HUES64 (cell line): ENCODE measurements around the gene XCR1.
"Not testable (repeated sequence)": the region's sequence is repeated elsewhere in the genome, so short reads cannot be mapped to it uniquely, and the experiment has no call there.

Experiments
- H3K27ac ChIP-seq: 2 replicates; pipeline ENCODE4 v1.7.0; 2013; ENCODE audit warnings: low read depth, low read length, inconsistent platforms
- H3K27me3 ChIP-seq: 2 replicates; pipeline ENCODE4 v1.6.1; 2013; ENCODE audit warnings: mild to moderate bottlenecking, low read length; ENCODE audit not compliant: insufficient read depth
- H3K36me3 ChIP-seq: 2 replicates; pipeline ENCODE4 v1.6.1; 2013; ENCODE audit warnings: mild to moderate bottlenecking, low read length; ENCODE audit not compliant: insufficient read depth
- H3K4me1 ChIP-seq: 2 replicates; pipeline ENCODE4 v1.6.1; 2013; ENCODE audit warnings: mild to moderate bottlenecking, low read length, moderate library complexity; ENCODE audit not compliant: insufficient read depth
- H3K4me3 ChIP-seq: 2 replicates; pipeline ENCODE4 v1.5.1; 2013; ENCODE audit warnings: mild to moderate bottlenecking, low read length, moderate library complexity
- H3K9ac ChIP-seq: 2 replicates; pipeline ENCODE4 v1.6.1; 2013; ENCODE audit warnings: mild to moderate bottlenecking, low read depth, low read length
- H3K9me3 ChIP-seq: 2 replicates; pipeline ENCODE4 v1.6.1; 2013; ENCODE audit warnings: low read depth, low read length; ENCODE audit not compliant: insufficient read depth
- WGBS: fragments of 150-250, 120-280 bp; methylation state at CpG from one replicate; pipeline ENCODE4 v1.1.7; 2013; ENCODE audit warnings: missing lambda C conversion rate; 5-methylcytosine and 5-hydroxymethylcytosine counted together

The XCR1 gene

GRCh38 chr3:45997942-45998341 lies 29.3 kb downstream of the XCR1 start:
- Histone ChIP-seq H3K9ac (no peak overlapping the region), H3K9me3 (no peaks in the 10 kb centered on the region), H3K4me1 (peaks cover 11% of the 10 kb centered on the region), H3K27ac (no peak overlapping the region), H3K27me3 (peaks cover 6% of the 10 kb centered on the region), H3K36me3 (no peaks in the 10 kb centered on the region), H3K4me3 (no peak overlapping the region)
- no CpG with 5 or more reads among the region's 2 CpGs for WGBS

DNA sequence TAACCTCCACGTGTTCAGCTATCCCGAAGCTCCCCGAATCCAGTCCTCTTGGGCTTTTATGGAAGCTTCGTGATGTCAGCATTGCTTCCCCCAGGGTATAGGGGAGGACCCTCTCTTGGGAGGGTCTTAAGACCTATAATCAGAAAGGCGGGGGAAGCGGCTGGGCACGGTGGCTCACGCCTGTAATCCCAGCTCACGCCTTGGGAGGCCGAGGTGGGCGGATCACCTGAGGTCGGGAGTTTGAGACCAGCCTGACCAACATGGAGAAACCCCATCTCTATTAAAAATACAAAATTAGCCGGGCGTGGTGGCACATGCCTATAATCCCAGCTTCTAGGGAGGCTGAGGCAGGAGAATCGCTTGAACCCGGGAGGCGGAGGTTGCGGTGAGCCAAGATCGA lies 29.8 kb downstream of the XCR1 start:
- H3K9me3 ChIP-seq, H3K36me3 ChIP-seq, H3K9ac ChIP-seq, H3K4me3 ChIP-seq, H3K27me3 ChIP-seq, H3K27ac ChIP-seq: not testable (repeated sequence)
- H3K4me1 ChIP-seq = peaks cover 16% of the 10 kb centered on the region
- WGBS = 93% methylated on average over 19 of the region's 19 CpGs

- Histone ChIP-seq H3K4me1 (peaks cover 24% of the 10 kb centered on the region), H3K9me3 (no peaks in the 10 kb centered on the region)
Observed at GRCh38 chr3:45995236-45996192, 31.8 kb downstream of the XCR1 start, which contains the start of gene FYCO1. Gene FYCO1 (minus strand): TSS chr3:45995824. CDS start chr3:45984910, 10,914 bp downstream.

GRCh38 chr3:45994419-45995235 lies 32.7 kb downstream of the XCR1 start:
- no peaks in the 10 kb centered on the region for H3K9me3 ChIP-seq
- 11% methylated on average over 15 of the region's 16 CpGs for WGBS
- no peak overlapping the region for H3K27ac ChIP-seq
- H3K36me3 ChIP-seq = no peaks in the 10 kb centered on the region
- H3K9ac ChIP-seq = peak overlapping the region; percentile 75
- H3K4me3 ChIP-seq = peak overlapping the region; percentile 91
- H3K27me3 ChIP-seq = peaks cover 6% of the 10 kb centered on the region
- H3K4me1 ChIP-seq = peaks cover 24% of the 10 kb centered on the region

More at GRCh38 chr3:45995236-45996192, 31.8 kb downstream of the XCR1 start, which contains the start of gene FYCO1:
- WGBS = 3% methylated on average over 67 of the region's 67 CpGs
- Histone ChIP-seq H3K9ac (peak within 1 kb of the TSS; percentile 75), H3K4me3 (peak within 1 kb of the TSS; percentile 91), H3K27me3 (peaks cover 6% of the 10 kb centered on the region), H3K27ac (no peak within 1 kb of the TSS), H3K36me3 (no peaks in the 10 kb centered on the region)

DNA sequence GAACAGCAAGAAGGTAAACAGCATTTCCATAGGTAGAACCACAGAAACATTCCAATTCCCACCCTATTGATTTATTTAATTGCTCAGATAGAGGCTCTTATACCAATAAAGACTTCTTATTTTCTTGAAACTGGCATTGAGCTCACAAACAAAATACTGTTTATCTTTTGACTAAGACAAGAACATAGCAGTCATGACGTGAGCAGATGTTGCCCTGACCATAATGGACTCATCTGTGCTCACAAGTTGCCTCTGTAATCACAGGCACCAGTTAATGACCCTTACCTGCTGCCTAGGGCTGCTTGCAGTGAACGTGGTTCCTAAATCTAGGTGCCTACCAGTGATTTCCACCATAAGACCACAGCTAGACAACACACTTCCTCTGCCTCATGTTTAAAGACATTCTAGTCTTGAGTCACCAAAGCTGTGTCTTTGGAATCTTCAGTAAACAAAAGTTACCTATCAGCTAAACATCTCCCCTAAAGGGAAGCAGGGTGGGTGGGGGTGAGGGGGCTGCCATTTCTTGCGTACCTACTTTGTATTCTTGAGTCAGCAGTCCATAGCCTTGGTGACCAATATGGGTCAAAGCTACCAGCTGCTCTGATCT lies 33.8 kb downstream of the XCR1 start:
- no peaks in the 10 kb centered on the region for H3K36me3 ChIP-seq
- H3K9me3 ChIP-seq = no peaks in the 10 kb centered on the region
- H3K9ac ChIP-seq = no peak overlapping the region
- peaks cover 29% of the 10 kb centered on the region for H3K4me1 ChIP-seq
- peaks cover 6% of the 10 kb centered on the region for H3K27me3 ChIP-seq
- 95% methylated on average over 3 of the region's 3 CpGs for WGBS
- no peak overlapping the region for H3K27ac ChIP-seq
- no peak overlapping the region for H3K4me3 ChIP-seq

GRCh38 chr3:45992821-45993221 lies 34.5 kb downstream of the XCR1 start:
- no peak overlapping the region for H3K4me3 ChIP-seq
- no peak overlapping the region for H3K9ac ChIP-seq
- no peak overlapping the region for H3K27ac ChIP-seq
- H3K4me1 ChIP-seq = peaks cover 29% of the 10 kb centered on the region
- 60% methylated on average over 2 of the region's 2 CpGs for WGBS
- H3K27me3 ChIP-seq = peaks cover 6% of the 10 kb centered on the region
- H3K9me3 ChIP-seq = no peaks in the 10 kb centered on the region
- H3K36me3 ChIP-seq = no peaks in the 10 kb centered on the region

DNA sequence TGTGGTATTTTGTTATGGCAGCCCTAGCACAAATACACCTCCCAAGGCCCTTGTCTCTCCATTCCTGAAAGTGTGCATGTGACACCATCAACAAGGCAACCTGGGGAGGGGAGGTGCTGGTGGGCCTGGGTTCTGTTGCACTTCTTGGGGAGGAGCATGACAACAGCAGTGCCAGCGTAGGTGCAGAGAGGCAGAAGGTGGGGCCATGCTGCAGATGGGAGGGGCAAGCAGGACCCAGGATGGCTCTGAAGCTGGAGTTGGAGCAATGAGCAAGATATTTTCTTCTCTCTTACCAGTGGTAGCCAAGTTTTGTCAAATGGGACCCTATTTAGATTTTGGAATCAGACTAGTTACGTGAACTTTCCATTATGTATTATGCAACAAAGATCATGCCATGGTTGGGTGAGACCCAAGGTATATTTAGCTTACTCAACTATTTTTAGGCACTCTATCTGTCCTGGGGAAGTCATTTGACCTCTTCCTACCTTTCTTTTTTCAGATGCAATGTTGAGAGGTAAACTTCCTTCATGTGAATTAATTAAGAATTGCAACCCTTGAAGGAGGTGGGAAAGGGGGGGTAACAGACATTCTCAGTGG lies 35.1 kb downstream of the XCR1 start:
- H3K27me3 ChIP-seq = peaks cover 6% of the 10 kb centered on the region
- no peak overlapping the region for H3K27ac ChIP-seq
- no peak overlapping the region for H3K9ac ChIP-seq
- H3K4me3 ChIP-seq = no peak overlapping the region
- H3K9me3 ChIP-seq = no peaks in the 10 kb centered on the region
- no peaks in the 10 kb centered on the region for H3K36me3 ChIP-seq
- peaks cover 29% of the 10 kb centered on the region for H3K4me1 ChIP-seq
- 89% methylated on average over 2 of the region's 2 CpGs for WGBS

- H3K27me3 ChIP-seq = peaks cover 4% of the 10 kb centered on the region
- no peaks in the 10 kb centered on the region for H3K36me3 ChIP-seq
- H3K4me1 ChIP-seq = peaks cover 29% of the 10 kb centered on the region
- no peaks in the 10 kb centered on the region for H3K9me3 ChIP-seq
- no peak overlapping the region for H3K4me3 ChIP-seq
- no peak overlapping the region for H3K27ac ChIP-seq
- 97% methylated on average over 6 of the region's 6 CpGs for WGBS
- no peak overlapping the region for H3K9ac ChIP-seq
Observed at GRCh38 chr3:45991341-45991740, 35.9 kb downstream of the XCR1 start.

DNA sequence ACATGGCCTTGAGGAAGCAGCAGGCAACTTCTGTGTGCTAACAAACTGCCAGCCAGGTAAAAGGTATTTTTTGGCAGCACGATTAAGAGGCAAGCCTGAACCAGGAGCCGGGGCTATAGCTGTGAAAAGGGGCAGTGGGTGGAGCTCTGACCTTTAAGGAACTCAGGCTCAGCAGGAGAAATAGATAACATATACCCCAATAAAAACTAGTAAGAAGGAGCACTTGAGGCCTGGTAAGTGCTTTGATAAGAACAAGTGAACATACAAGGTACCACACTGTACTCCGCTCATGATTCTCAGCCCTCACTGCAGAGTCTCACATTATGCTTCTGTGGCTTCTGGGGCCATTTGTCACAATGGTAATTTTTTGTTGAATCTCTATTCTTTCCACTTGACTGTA lies 37.1 kb downstream of the XCR1 start:
- peaks cover 5% of the 10 kb centered on the region; the same call in 1 of the 2 replicates for H3K36me3 ChIP-seq
- H3K4me3 ChIP-seq = no peak overlapping the region
- WGBS = 83% methylated on average over 3 of the region's 3 CpGs
- H3K9ac ChIP-seq = no peak overlapping the region
- no peaks in the 10 kb centered on the region for H3K9me3 ChIP-seq
- H3K4me1 ChIP-seq = peaks cover 29% of the 10 kb centered on the region
- H3K27ac ChIP-seq = no peak overlapping the region
- H3K27me3 ChIP-seq = no peaks in the 10 kb centered on the region

GRCh38 chr3:45988804-45989203 lies 38.5 kb downstream of the XCR1 start:
- Histone ChIP-seq H3K4me1 (peaks cover 24% of the 10 kb centered on the region), H3K9me3 (no peaks in the 10 kb centered on the region), H3K27me3 (no peaks in the 10 kb centered on the region), H3K9ac (no peak overlapping the region), H3K27ac (no peak overlapping the region), H3K4me3 (no peak overlapping the region), H3K36me3 (peaks cover 17% of the 10 kb centered on the region)
- 96% methylated on average over 2 of the region's 2 CpGs for WGBS
